ENCODE measurements around the gene RANBP3L. TPM values are rescaled to one million over a fixed set of nuclear protein-coding genes. Genes with fewer than 3 reads are reported as not detected.

The RANBP3L gene
- total RNA-seq, 1 donor from 2014 or later, result not detected

DNA sequence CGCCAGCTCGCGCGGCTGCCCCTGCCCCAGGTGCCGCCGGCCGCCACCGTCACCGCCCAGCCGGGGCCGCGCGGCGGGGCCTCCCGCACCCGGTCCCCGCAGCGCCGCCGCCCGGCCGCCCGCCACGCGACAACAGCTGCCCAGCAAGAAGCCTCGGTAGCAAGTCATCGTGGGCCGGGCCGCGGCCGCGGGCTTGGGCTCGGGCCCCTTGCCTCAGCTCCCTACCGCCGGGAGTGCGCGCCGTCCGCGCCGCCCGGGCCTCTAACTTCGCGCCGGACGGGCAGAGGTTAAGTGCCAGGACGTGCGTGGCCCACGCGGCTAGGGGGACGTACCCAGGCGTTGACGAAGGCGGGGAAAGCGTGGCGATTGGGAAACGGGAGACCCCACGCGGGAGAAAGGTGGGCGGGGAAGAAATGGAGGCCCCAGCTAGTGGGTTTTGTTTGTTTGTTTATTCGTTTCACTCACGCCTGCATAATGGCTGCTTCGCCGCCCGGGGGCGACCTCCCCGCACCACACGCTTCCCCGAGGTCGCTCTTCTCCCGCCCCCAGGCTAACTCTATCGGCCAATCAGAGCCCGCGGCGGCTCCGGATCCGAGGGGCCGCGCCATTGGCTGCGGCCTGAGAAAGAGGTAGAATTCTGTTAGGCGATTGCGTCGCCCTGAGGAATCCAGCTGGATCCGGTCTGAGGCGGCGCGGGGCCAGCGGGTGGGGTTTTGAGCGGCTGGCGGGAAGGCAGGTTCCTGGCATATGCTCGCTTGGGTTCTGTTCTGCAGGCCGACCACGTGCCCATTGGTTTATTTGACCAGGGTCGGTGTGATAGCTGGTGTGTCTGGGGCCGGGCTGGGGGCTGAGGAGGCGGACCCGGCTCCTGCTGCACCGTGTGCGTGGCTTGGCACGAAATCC is 59.8 kb downstream of the RANBP3L start, which contains the start of gene NADK2:
Gene NADK2 (minus strand): TSS at position 295 of the 903 bp plus-strand sequence. CDS start 127 bp downstream, at position 168.
- peaks cover 14% of the 10 kb centered on the region for H3K4me1 Mint-ChIP-seq (ENCODE audit: low read depth, unreplicated experiment)
- peaks cover 9% of the 10 kb centered on the region for H4K20me1 ChIP-seq (ENCODE audit: insufficient read depth, low read length)
- DNase-seq (ENCODE audit: low read depth) (peak; percentile 90), FAIRE-seq (no peak)
- no peaks in the 10 kb centered on the region for H3K36me3 Mint-ChIP-seq (ENCODE audit: low read depth, unreplicated experiment)
- peak within 1 kb of the TSS; percentile 73 for H3K4me3 ChIP-seq (ENCODE audit: insufficient read depth, low read depth, low read length)
- no peaks in the 10 kb centered on the region for H3K27me3 ChIP-seq (ENCODE audit: insufficient read depth, low read length)
- H2AFZ ChIP-seq (ENCODE audit: low read depth, low read length), result peak within 1 kb of the TSS; percentile 94
- H3K79me2 ChIP-seq (ENCODE audit: insufficient read depth, low read length), result peaks cover 34% of the 10 kb centered on the region
- no peaks in the 10 kb centered on the region for H3K9me3 ChIP-seq (ENCODE audit: insufficient read depth, low read depth, low read length)
- H3K36me3 ChIP-seq (ENCODE audit: insufficient read depth, low read length), result no peaks in the 10 kb centered on the region
- H3K4me2 ChIP-seq (ENCODE audit: low read length), result peak within 1 kb of the TSS; percentile 94
- H3K9ac ChIP-seq (ENCODE audit: low read length), result peak within 1 kb of the TSS; percentile 90
- peak within 1 kb of the TSS; percentile 91 for H3K4me3 Mint-ChIP-seq (ENCODE audit: unreplicated experiment)
- no peaks in the 10 kb centered on the region for H3K27me3 Mint-ChIP-seq (ENCODE audit: low read depth, unreplicated experiment)
- peak within 1 kb of the TSS; percentile 93 for H3K27ac Mint-ChIP-seq (ENCODE audit: unreplicated experiment)
- TF ChIP-seq, protein P1, sequence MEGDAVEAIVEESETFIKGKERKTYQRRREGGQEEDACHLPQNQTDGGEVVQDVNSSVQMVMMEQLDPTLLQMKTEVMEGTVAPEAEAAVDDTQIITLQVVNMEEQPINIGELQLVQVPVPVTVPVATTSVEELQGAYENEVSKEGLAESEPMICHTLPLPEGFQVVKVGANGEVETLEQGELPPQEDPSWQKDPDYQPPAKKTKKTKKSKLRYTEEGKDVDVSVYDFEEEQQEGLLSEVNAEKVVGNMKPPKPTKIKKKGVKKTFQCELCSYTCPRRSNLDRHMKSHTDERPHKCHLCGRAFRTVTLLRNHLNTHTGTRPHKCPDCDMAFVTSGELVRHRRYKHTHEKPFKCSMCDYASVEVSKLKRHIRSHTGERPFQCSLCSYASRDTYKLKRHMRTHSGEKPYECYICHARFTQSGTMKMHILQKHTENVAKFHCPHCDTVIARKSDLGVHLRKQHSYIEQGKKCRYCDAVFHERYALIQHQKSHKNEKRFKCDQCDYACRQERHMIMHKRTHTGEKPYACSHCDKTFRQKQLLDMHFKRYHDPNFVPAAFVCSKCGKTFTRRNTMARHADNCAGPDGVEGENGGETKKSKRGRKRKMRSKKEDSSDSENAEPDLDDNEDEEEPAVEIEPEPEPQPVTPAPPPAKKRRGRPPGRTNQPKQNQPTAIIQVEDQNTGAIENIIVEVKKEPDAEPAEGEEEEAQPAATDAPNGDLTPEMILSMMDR (IDR thresholded peaks at IDR 0.05; ENCODE audit: insufficient read depth, low read depth, low read length), result peak; percentile 39
- TF ChIP-seq EZH2 (IDR thresholded peaks at IDR 0.05; ENCODE audit: insufficient read depth, low read length), result no peak
- peak within 1 kb of the TSS; percentile 94 for H3K27ac ChIP-seq (ENCODE audit: low read depth, low read length)
- H3K4me1 ChIP-seq (ENCODE audit: insufficient read depth, low read length), result peaks cover 16% of the 10 kb centered on the region
- H3K9me3 Mint-ChIP-seq (ENCODE audit: unreplicated experiment), result no peaks in the 10 kb centered on the region

DNA sequence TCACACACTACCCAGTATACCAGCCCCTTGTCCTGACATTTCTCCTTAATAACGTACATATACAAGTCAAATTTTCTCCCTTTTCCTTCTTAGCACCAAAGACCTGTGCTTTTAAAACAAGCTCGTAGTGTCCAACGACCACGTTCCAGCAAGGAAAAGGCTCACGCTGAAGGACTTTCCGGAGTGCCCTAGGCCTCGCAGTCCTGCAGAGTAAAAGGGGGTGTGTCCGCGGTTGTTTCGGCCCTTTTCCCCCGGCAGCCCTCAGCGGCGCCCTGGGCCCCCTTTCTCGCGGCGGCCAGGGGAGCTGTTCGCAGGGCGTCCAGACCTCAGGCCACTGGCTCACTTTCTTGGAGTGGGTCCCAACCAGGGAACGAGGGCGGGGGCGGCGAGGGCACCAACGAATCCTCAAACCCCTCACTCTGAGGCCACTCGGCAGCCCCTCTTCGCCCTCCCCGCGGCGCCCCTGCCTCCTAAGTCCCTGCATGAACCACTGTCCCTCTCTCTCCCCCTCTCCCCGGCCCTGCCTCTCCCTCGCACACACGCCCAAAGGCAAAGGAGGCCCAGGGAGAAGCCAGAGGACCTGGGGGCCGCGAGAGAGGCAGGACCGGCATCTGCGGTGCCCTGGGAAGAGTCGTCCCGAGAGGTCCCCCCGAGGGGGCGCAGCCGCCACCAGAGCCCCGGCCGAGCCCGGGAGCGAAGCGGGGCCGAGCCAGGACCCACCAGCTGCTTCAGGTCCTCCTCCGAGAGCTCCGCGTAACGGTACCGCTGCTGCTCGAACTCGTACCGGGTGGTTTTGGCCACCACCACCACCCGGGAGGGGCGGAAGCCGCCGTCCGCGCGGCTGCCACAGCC is 60.7 kb downstream of the RANBP3L start:
- Mint-ChIP-seq H3K4me1 (ENCODE audit: low read depth, unreplicated experiment) (peaks cover 16% of the 10 kb centered on the region), H3K9me3 (ENCODE audit: unreplicated experiment) (no peaks in the 10 kb centered on the region)
- FAIRE-seq, result no peak

More for the DNA sequence above, 60.7 kb downstream of the RANBP3L start:
- Histone ChIP-seq H3K9ac (ENCODE audit: low read length) (peak overlapping the region; percentile 90), H3K27me3 (ENCODE audit: insufficient read depth, low read length) (no peaks in the 10 kb centered on the region), H3K79me2 (ENCODE audit: insufficient read depth, low read length) (peaks cover 43% of the 10 kb centered on the region), H3K4me2 (ENCODE audit: low read length) (peak overlapping the region; percentile 94), H3K4me3 (ENCODE audit: insufficient read depth, low read depth, low read length) (peak overlapping the region; percentile 73), H3K9me3 (ENCODE audit: insufficient read depth, low read depth, low read length) (no peaks in the 10 kb centered on the region), H3K4me1 (ENCODE audit: insufficient read depth, low read length) (peaks cover 16% of the 10 kb centered on the region), H3K36me3 (ENCODE audit: insufficient read depth, low read length) (no peaks in the 10 kb centered on the region), H4K20me1 (ENCODE audit: insufficient read depth, low read length) (peaks cover 9% of the 10 kb centered on the region), H3K27ac (ENCODE audit: low read depth, low read length) (peak overlapping the region; percentile 94), H2AFZ (ENCODE audit: low read depth, low read length) (peak overlapping the region; percentile 94)
- peak overlapping the region; percentile 91 for H3K4me3 Mint-ChIP-seq (ENCODE audit: unreplicated experiment)
- DNase-seq (ENCODE audit: low read depth), result peak; percentile 54
- no peak for TF ChIP-seq EZH2 (IDR thresholded peaks at IDR 0.05; ENCODE audit: insufficient read depth, low read length)
- TF ChIP-seq, protein P1 (IDR thresholded peaks at IDR 0.05; ENCODE audit: insufficient read depth, low read depth, low read length), result no peak
- no peaks in the 10 kb centered on the region for H3K36me3 Mint-ChIP-seq (ENCODE audit: low read depth, unreplicated experiment)
- no peaks in the 10 kb centered on the region for H3K27me3 Mint-ChIP-seq (ENCODE audit: low read depth, unreplicated experiment)
- peak overlapping the region; percentile 60 for H3K27ac Mint-ChIP-seq (ENCODE audit: unreplicated experiment)
